DND-41 (cell line): ENCODE measurements around the gene FBL.

Experiments used
- ATAC-seq: fragments of 200-7000 bp; cut with Tn5 transposase; 3 replicates; pipeline ENCODE4 v1.9.1; 2021; ENCODE audit warnings: low read depth; ENCODE audit not compliant: insufficient read depth
- DNase-seq: peaks from one replicate; pipeline ENCODE4 v3.0.0-alpha.2; 2020
- H2AFZ ChIP-seq: 2 replicates; pipeline ENCODE4 v1.6.0; 2012; ENCODE audit warnings: low read depth, low read length
- H3K27ac ChIP-seq: 2 replicates; pipeline ENCODE4 v1.5.1; 2012; ENCODE audit warnings: low read length, inconsistent platforms
- H3K27me3 ChIP-seq: fragments of 200-600 bp; sonication (generic); 2 replicates; pipeline ENCODE4 v1.6.0; 2012; ENCODE audit warnings: low read length, mild to moderate bottlenecking, inconsistent platforms; ENCODE audit not compliant: insufficient read depth, poor library complexity
- H3K36me3 ChIP-seq: 2 replicates; pipeline ENCODE4 v1.5.1; 2012; ENCODE audit warnings: low read length, inconsistent platforms; ENCODE audit not compliant: insufficient read depth
- H3K4me1 ChIP-seq: 2 replicates; pipeline ENCODE4 v1.5.1; 2012; ENCODE audit warnings: mild to moderate bottlenecking, low read length; ENCODE audit not compliant: insufficient read depth
- H3K4me2 ChIP-seq: 2 replicates; pipeline ENCODE4 v1.6.0; 2012; ENCODE audit warnings: mild to moderate bottlenecking, moderate library complexity, low read length, inconsistent platforms; ENCODE audit not compliant: insufficient read depth
- H3K4me3 ChIP-seq, 2 experiments: fragments of 200-600 bp in 1 of 2; shearing (Covaris generic) in 1 of 2; 2 replicates each; pipeline ENCODE4 v1.5.1; 2012 to 2016; ENCODE audit warnings: inconsistent platforms in 2 of 2, low read length in 2 of 2, mild to moderate bottlenecking in 2 of 2, low read depth in 1 of 2, moderate library complexity in 1 of 2
- H3K79me2 ChIP-seq: 2 replicates; pipeline ENCODE4 v1.6.0; 2012; ENCODE audit warnings: low read length, inconsistent platforms; ENCODE audit not compliant: insufficient read depth
- H3K9ac ChIP-seq: 2 replicates; pipeline ENCODE4 v1.6.0; 2012; ENCODE audit warnings: low read depth, mild to moderate bottlenecking, inconsistent platforms, low read length, moderate library complexity
- H3K9me3 ChIP-seq: 2 replicates; pipeline ENCODE4 v1.5.1; 2012; ENCODE audit warnings: low read length, moderate library complexity, mild to moderate bottlenecking, inconsistent platforms; ENCODE audit not compliant: insufficient read depth, severe bottlenecking
- H4K20me1 ChIP-seq: 2 replicates; pipeline ENCODE4 v1.6.0; 2012; ENCODE audit warnings: low read length; ENCODE audit not compliant: insufficient read depth
- EZH2 ChIP-seq: IDR thresholded peaks from 3 replicates; pipeline ENCODE4 v1.6.1; 2012; ENCODE audit warnings: borderline replicate concordance, low read depth, mild to moderate bottlenecking, moderate library complexity, low read length, inconsistent platforms; ENCODE audit not compliant: severe bottlenecking
- TF ChIP-seq, protein P1 (sequence below): IDR thresholded peaks from 2 replicates; pipeline ENCODE4 v1.5.1; 2012; ENCODE audit warnings: borderline replicate concordance, low read length, moderate library complexity, mild to moderate bottlenecking; ENCODE audit not compliant: poor library complexity, severe bottlenecking; ENCODE audit errors: extremely low read depth

FBL gene

DNA sequence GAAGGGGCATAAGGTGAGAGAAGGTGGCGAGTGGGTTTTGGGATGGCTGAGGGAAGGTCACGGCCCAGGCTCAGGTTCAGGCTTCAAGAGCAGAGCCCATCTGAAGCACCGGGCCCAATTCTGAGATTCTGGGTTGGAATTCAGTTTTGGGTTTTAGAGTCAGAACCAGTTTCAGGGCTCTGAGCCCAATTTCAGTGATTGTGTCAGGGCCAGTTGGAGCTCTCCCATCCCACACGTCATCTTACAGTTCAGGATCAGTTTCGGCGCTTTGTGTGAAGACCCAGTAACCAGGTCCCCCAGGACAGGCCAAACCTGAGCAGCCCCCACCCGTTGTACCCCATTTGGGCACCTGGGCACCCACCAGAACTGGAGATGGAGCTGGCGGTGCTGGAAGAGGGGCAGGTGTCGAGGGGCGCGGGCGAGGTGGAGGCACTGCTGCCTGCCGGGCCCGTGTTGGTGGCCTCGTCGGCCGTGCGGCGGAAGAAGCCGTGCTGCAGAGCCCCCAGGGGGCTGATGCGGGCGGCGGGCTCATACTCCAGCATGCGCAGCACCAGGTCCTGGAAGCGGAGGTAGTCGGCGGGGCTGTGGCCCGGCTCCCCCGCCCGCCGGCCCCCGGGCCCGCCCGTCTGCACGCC, 19.8 kb downstream of the FBL start:
- Histone ChIP-seq H2AFZ (no peak overlapping the region), H3K9ac (no peak overlapping the region), H3K9me3 (no peaks in the 10 kb centered on the region), H3K27ac (no peak overlapping the region), H3K27me3 (no peaks in the 10 kb centered on the region), H3K4me3 (no peak overlapping the region), H3K79me2 (peaks cover 10% of the 10 kb centered on the region), H3K36me3 (peaks cover 47% of the 10 kb centered on the region), H3K4me2 (no peak overlapping the region), H4K20me1 (peaks cover 1% of the 10 kb centered on the region; the same call in 1 of the 2 replicates), H3K4me1 (peaks cover 20% of the 10 kb centered on the region)
- DNase-seq (no peak), ATAC-seq (no peak)
- TF ChIP-seq EZH2, result no peak
- TF ChIP-seq, protein P1, sequence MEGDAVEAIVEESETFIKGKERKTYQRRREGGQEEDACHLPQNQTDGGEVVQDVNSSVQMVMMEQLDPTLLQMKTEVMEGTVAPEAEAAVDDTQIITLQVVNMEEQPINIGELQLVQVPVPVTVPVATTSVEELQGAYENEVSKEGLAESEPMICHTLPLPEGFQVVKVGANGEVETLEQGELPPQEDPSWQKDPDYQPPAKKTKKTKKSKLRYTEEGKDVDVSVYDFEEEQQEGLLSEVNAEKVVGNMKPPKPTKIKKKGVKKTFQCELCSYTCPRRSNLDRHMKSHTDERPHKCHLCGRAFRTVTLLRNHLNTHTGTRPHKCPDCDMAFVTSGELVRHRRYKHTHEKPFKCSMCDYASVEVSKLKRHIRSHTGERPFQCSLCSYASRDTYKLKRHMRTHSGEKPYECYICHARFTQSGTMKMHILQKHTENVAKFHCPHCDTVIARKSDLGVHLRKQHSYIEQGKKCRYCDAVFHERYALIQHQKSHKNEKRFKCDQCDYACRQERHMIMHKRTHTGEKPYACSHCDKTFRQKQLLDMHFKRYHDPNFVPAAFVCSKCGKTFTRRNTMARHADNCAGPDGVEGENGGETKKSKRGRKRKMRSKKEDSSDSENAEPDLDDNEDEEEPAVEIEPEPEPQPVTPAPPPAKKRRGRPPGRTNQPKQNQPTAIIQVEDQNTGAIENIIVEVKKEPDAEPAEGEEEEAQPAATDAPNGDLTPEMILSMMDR, result no peak

DNA sequence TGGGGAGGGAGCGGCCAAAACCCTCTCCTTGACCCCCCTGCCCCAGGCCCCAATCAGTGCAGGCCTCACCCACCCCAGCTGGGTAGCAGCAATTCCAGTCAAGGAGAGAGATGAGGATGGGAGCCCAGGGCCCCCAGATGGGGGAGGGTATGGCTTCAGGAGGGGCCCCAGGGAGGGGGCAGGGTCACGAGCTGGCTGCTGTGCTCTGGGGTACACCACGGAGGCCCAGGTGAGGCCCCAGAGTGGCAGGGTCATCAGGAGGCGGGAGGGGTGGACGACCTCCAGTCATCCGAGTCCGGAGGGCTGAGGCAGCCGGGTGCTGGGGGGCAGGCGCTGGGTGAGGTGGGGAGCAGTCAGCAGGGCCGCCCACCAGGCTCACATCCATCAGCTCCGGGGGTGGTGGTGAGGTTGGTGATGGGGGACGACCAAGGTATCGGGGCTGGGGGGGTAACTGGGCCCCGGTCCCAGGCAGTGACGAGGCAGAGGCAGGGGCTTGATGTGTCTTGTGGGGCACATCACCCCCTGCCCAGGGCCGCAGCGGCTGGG, 20.6 kb downstream of the FBL start:
- H3K9ac ChIP-seq, result no peak overlapping the region
- H4K20me1 ChIP-seq, result no peaks in the 10 kb centered on the region
- no peaks in the 10 kb centered on the region for H3K9me3 ChIP-seq
- H3K4me3 ChIP-seq, result no peak overlapping the region
- peaks cover 10% of the 10 kb centered on the region for H3K79me2 ChIP-seq
- H3K4me2 ChIP-seq, result peak overlapping the region; percentile 87; the same call in 1 of the 2 replicates
- DNase-seq (no peak), ATAC-seq (no peak)
- peaks cover 39% of the 10 kb centered on the region for H3K36me3 ChIP-seq
- H3K27ac ChIP-seq, result peak overlapping the region; percentile 39; the same call in 1 of the 2 replicates
- TF ChIP-seq, protein P1, result no peak
- no peak for TF ChIP-seq EZH2
- H2AFZ ChIP-seq, result no peak overlapping the region
- no peaks in the 10 kb centered on the region for H3K27me3 ChIP-seq
- peaks cover 20% of the 10 kb centered on the region for H3K4me1 ChIP-seq

DNA sequence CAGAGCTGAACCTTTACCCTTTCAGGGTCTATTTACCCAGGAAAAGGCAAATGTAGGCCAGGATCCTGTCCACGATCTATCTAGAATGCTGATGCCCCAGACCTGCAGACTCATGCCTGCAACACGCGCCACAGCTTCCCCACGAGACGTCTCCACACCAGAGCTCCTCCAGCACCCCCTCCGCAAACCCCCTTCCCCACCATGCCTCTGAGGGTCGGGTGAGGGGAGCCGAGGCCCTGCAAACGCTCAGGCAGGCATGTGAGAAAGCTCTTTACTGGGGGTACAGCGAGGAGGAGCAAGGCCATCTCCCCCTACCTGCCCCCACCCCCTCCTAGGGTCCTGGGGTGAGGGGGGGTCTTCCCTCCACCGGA, 21.1 kb downstream of the FBL start:
- Histone ChIP-seq H3K27me3 (no peaks in the 10 kb centered on the region), H3K79me2 (peaks cover 10% of the 10 kb centered on the region), H3K36me3 (peaks cover 33% of the 10 kb centered on the region), H4K20me1 (no peaks in the 10 kb centered on the region), H3K9me3 (no peaks in the 10 kb centered on the region), H3K4me1 (peaks cover 20% of the 10 kb centered on the region), H2AFZ (peak overlapping the region; percentile 72), H3K27ac (peak overlapping the region; percentile 39), H3K4me3 (peak overlapping the region in 1 of 2 experiments; percentile 76; a peak in 2 of 4 replicates), H3K9ac (peak overlapping the region; percentile 64), H3K4me2 (peak overlapping the region; percentile 87)
- no peak for DNase-seq
- TF ChIP-seq, protein P1, result no peak
- TF ChIP-seq EZH2, result no peak
- no peak for ATAC-seq
